ENCODE data around the gene HCRTR1. TPM values are rescaled to one million over a fixed set of nuclear protein-coding genes. Genes with fewer than 3 reads are reported as not detected.

The HCRTR1 gene
- total RNA-seq, 1 experiment from 2014 or later, result not detected

DNA sequence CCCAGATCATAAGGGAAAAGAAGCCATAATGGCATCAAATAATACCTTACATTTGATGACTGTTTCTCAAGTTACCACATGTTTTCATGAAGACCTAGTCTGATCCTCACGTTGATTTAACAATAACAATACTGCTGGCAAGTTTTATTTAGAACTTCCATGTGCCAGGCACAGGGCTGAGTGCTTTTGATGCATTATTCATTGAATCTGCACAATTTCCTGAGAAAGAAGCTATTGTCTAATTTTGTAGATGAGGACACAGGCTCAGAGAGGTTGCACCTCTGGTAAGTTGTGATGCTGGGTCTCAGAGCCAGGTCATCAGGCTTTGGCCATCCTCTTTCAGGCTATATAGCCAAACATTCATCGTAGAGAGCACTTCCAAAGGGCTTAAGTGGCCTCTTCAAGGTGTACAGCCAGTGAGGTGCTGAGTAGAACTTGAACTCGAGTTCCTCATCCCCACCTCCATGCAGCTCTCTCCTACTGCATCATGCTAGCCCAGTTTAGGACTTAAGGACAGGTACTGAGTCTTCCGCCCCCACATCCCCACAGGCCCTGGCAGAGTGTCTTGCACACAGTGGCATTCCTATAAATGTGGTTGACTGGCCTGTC is 35.5 kb downstream of the HCRTR1 start:
- TF ChIP-seq EZH2 (IDR thresholded peaks at IDR 0.05; ENCODE audit: low read depth), result no peak
- TF ChIP-seq, protein P1, sequence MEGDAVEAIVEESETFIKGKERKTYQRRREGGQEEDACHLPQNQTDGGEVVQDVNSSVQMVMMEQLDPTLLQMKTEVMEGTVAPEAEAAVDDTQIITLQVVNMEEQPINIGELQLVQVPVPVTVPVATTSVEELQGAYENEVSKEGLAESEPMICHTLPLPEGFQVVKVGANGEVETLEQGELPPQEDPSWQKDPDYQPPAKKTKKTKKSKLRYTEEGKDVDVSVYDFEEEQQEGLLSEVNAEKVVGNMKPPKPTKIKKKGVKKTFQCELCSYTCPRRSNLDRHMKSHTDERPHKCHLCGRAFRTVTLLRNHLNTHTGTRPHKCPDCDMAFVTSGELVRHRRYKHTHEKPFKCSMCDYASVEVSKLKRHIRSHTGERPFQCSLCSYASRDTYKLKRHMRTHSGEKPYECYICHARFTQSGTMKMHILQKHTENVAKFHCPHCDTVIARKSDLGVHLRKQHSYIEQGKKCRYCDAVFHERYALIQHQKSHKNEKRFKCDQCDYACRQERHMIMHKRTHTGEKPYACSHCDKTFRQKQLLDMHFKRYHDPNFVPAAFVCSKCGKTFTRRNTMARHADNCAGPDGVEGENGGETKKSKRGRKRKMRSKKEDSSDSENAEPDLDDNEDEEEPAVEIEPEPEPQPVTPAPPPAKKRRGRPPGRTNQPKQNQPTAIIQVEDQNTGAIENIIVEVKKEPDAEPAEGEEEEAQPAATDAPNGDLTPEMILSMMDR (conservative IDR thresholded peaks at IDR 0.05), result no peak
- no TSS peak for BruUV-seq (replicated peaks)
- Histone ChIP-seq H3K27me3 (ENCODE audit: insufficient read depth, low read depth) (no peaks in the 10 kb centered on the region), H3K9me2 (ENCODE audit: insufficient read depth) (no peaks in the 10 kb centered on the region), H3K4me3 (no peak overlapping the region), H3K79me2 (ENCODE audit: low read depth) (no peaks in the 10 kb centered on the region), H2AFZ (no peak overlapping the region), H3K36me3 (ENCODE audit: low read depth) (no peaks in the 10 kb centered on the region), H3F3A (ENCODE audit: insufficient read depth, low read depth) (peaks cover 18% of the 10 kb centered on the region; the same call in 1 of the 2 replicates), H3K9me3 (ENCODE audit: insufficient read depth, low read depth) (no peaks in the 10 kb centered on the region), H3K27ac (no peak overlapping the region), H4K20me1 (ENCODE audit: insufficient read depth) (no peaks in the 10 kb centered on the region), H3K4me1 (replicated peaks; ENCODE audit: insufficient read depth) (peaks cover 10% of the 10 kb centered on the region; the same call in 1 of the 2 replicates), H3K4me2 (no peak overlapping the region)
- ChIA-PET POLR2A (ENCODE audit: unreplicated experiment) (no interaction called here), CTCF (interaction anchor here (0.6 kb wide), 1 partner anchor 69 kb away, joined by 5 read pairs; no protein-coding TSS in a partner anchor)
- no peak for DNase-seq
- intact Hi-C loops (cut with micrococcal nuclease; ENCODE audit: unreplicated experiment), result no loop called here

DNA sequence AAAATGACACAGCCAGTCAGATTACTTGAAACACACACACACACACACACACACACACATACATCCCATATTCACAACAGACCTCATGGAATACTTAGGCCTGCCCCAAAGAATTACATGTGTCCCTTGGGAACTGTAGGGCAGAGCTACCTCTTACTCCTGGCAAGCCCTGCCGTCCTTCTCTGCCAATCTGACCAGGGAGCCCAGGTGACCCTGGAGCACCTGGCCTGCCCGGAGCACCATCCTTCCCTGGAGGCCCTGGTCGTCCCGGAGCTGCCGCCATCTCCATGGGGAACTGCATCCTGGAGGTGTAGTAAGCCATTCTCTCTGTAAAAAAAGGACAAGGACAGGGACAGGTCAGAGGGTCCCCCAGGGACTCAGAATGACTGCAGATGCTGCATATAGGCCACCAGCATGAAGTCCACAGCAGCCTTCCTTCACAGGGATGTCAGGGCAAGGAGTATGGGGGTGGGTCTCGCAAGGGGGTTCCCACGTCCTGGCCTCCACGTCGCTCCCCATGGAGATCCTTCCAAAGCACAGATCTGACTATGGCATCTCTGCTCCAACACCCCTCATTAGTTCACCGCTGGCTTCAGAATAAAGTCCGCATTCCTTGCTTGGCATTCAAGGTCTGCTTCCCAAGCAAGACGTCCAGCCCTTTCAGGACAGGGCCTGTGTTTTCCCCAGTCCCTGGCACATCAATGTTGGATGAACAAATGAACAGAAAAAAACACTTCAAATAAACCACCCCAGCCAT is 36.4 kb downstream of the HCRTR1 start:
- no peak for DNase-seq
- Histone ChIP-seq H3F3A (ENCODE audit: insufficient read depth, low read depth) (peaks cover 18% of the 10 kb centered on the region; the same call in 1 of the 2 replicates), H3K27me3 (ENCODE audit: insufficient read depth, low read depth) (no peaks in the 10 kb centered on the region), H3K79me2 (ENCODE audit: low read depth) (no peaks in the 10 kb centered on the region), H3K4me1 (replicated peaks; ENCODE audit: insufficient read depth) (peaks cover 10% of the 10 kb centered on the region; the same call in 1 of the 2 replicates), H3K4me2 (no peak overlapping the region), H3K36me3 (ENCODE audit: low read depth) (no peaks in the 10 kb centered on the region), H3K4me3 (no peak overlapping the region), H3K9me2 (ENCODE audit: insufficient read depth) (no peaks in the 10 kb centered on the region), H3K27ac (no peak overlapping the region), H3K9me3 (ENCODE audit: insufficient read depth, low read depth) (no peaks in the 10 kb centered on the region), H2AFZ (no peak overlapping the region), H4K20me1 (ENCODE audit: insufficient read depth) (no peaks in the 10 kb centered on the region)
- ChIA-PET POLR2A (ENCODE audit: unreplicated experiment) (interaction anchor here (0.9 kb wide), 1 partner anchor 178 kb away, joined by 5 read pairs; no protein-coding TSS in a partner anchor), CTCF (no interaction called here)
- intact Hi-C loops (cut with micrococcal nuclease; ENCODE audit: unreplicated experiment), result no loop called here
- no TSS peak for BruUV-seq (replicated peaks)
- TF ChIP-seq, protein P1 (conservative IDR thresholded peaks at IDR 0.05), result no peak
- no peak for TF ChIP-seq EZH2 (IDR thresholded peaks at IDR 0.05; ENCODE audit: low read depth)

GRCh38 chr1:31654474-31654776 is 36.9 kb downstream of the HCRTR1 start:
- no peak overlapping the region for H3K27ac ChIP-seq
- ChIA-PET CTCF (no interaction called here), POLR2A (ENCODE audit: unreplicated experiment) (interaction anchor here (0.9 kb wide), 1 partner anchor 177 kb away, joined by 5 read pairs; no protein-coding TSS in a partner anchor)
- H3K9me2 ChIP-seq (ENCODE audit: insufficient read depth), result no peaks in the 10 kb centered on the region
- H3K36me3 ChIP-seq (ENCODE audit: low read depth), result no peaks in the 10 kb centered on the region
- no peaks in the 10 kb centered on the region for H4K20me1 ChIP-seq (ENCODE audit: insufficient read depth)
- no peaks in the 10 kb centered on the region for H3K9me3 ChIP-seq (ENCODE audit: insufficient read depth, low read depth)
- DNase-seq, result no peak
- H3F3A ChIP-seq (ENCODE audit: insufficient read depth, low read depth), result peaks cover 18% of the 10 kb centered on the region; the same call in 1 of the 2 replicates
- H3K4me1 ChIP-seq (replicated peaks; ENCODE audit: insufficient read depth), result peaks cover 10% of the 10 kb centered on the region; the same call in 1 of the 2 replicates
- no peak overlapping the region for H3K4me3 ChIP-seq
- no peaks in the 10 kb centered on the region for H3K27me3 ChIP-seq (ENCODE audit: insufficient read depth, low read depth)
- no peak overlapping the region for H3K4me2 ChIP-seq
- no peak overlapping the region for H2AFZ ChIP-seq
- TF ChIP-seq EZH2 (IDR thresholded peaks at IDR 0.05; ENCODE audit: low read depth), result no peak
- TF ChIP-seq, protein P1 (conservative IDR thresholded peaks at IDR 0.05), result no peak
- BruUV-seq (replicated peaks), result no TSS peak
- H3K79me2 ChIP-seq (ENCODE audit: low read depth), result no peaks in the 10 kb centered on the region
- intact Hi-C loops (cut with micrococcal nuclease; ENCODE audit: unreplicated experiment), result no loop called here
